NCI-H446 treated with DMSO at 0.1 percent for 48 hours (cell line): ENCODE measurements around the gene RPL37.
"Not testable (repeated sequence)": the region's sequence is repeated elsewhere in the genome, so short reads cannot be mapped to it uniquely, and the experiment has no call there.

Experiments used
- DNase-seq: peaks from one replicate; lab custom pipeline; 2025; lab: John Stamatoyannopoulos, UW

Gene RPL37

DNA sequence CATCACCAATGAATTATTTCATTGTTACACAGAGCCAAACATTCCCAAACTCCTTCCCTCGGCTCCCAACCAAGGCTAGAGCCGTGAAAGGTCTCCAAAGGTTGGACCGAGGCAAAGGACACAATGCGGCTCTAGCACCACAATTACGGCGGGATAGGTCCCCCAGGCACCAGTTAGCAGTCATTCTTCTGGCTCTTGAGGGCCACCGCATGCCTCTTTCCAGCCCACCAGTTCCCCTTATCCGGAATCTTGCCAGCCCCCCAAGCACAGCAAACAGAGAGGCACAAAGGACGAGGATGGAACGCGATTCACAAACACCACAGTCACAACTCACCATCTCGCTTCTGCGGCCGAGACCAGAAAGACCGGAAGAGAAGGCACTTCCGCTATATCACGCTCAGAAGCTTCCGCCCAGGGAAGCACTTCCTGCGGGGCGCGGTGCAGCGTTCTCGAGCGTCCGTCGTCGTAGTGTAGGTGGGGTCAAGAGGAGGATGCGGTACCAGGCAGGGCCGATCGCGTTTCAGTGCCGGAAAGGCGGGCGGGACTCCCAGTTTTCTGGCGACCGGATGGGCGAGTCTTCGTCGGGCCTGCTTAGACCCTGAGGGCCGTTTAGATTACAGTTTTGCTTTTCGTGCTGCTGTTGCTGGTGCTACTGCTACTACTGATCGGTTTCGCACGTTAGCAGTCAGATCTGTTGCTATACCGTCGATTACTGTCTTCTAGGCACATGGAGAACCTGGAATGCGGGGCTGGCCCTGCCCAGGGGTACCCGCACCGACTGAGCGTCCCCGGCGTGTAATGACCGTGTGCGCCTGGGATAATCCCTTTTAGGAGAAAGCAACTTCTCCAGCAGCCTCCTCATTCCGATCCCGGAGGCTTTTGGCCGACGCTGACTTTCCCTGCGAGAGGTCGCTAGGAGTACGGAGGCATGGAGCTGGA, at the start of gene RPL37:
RPL37 (minus strand) TSS at position 374 of the 939 bp plus-strand sequence; CDS start at position 337, 37 bp downstream.
- DNase-seq = peak; percentile 98

DNA sequence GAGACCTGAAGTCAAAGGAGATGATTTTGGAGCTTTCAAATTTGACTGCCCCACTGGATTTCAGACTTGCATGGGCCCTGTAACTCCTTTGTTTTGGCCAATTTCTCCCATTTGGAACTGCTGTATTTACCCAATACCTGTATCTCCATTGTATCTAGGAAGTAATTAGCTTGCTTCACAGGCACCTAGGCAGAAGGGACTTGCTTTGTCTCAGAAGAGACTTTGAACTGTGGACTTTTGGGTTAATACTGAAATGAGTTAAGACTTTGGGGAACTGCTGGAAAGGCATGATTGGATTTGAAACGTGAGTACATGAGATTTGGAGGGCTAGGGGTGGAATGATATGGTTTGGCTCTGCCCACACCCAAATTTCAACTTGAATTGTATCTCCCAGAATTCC, 48.0 kb upstream of the RPL37 start:
- DNase-seq = not testable (repeated sequence)

- DNase-seq = no peak
Observed at GRCh38 chr5:40882291-40882690, 47.3 kb upstream of the RPL37 start.

DNA sequence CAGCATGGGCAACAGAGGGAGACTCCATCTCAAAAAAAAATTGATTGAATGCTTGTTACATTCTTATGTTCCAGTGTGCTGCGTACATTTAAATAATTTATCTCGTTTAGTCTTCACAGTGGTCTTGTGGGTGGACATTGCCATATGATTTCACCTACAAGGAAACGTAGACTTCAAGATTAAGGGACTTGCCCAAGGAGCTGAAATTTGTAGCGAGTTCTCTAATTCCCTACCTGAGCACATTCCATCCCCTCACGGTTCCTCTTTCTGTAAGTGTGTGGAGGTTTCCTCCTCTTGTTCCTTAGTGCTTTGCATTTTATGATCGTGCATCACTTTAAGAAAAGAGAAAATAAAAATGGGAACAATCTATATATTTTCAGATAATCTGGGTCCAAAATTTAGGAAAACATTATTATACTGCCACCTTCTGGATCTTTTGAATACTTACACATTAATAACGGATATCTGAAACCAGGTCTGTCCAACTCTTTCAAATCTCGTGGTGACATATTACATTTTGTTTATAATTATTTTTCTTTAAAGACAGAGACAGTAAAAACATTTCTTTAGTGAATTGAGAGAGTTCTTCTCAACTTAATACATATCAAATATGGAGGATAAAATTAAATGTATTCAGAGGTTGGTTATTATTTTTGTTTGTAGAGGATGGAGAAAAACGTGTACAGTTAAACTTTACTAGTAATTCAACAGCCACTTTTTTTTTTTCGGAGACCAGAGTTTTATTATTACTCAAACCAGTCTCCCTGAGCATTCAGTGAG, 44.3 kb upstream of the RPL37 start:
- DNase-seq = peak; percentile 47

DNA sequence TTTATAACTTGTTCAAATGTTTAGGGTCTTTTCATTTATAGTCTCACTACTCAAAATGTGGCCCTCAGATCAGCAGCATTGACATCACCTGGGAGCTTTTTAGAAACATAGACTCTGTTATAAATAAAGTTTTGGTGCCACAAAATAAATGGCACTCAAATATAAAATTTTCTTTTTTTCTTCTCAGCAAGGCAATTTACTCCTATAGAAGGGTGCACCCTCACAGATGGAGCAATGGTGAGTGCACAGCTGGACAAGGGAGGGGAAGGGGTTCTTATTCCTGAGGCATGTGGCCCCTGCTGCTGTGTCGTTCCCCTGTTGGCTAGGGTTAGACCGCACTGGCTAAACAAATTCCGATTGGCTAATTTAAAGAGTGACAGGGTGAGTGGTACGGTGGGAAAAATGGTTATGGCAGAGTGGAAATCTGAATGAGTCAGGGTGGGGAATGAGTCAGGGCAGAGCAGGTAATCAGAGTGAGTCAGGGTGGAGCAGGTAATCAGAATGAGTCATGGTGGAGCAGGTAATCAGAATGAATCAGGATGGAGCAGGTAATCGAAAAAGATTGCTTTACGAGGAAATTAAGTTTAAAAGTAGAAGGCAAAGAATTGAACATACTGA, 42.5 kb upstream of the RPL37 start:
- no peak for DNase-seq

GRCh38 chr5:40875958-40876357, 40.9 kb upstream of the RPL37 start:
- DNase-seq = no peak

GRCh38 chr5:40873286-40873880, 38.4 kb upstream of the RPL37 start:
- no peak for DNase-seq

GRCh38 chr5:40872253-40872652, 37.2 kb upstream of the RPL37 start:
- not testable (repeated sequence) for DNase-seq

DNA sequence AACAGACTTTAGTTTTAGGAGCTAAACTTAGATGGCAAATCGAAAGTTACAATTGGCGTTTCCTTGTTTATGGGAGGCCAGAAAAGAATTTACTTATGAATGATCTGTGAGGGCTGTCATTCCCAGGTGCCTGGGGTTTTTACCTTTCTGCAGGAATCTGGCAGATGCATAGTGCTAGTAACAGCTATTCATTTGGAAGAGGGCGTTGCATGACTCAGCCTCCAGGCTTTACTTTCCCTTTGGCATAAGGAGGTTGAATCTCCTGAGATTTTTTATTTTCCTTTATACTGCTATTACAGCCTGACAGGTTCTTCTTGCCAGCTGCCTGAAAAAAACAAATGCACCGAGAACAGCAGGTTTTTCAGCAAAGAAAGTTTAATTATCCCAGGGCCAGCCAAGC, 36.2 kb upstream of the RPL37 start:
- no peak for DNase-seq

DNA sequence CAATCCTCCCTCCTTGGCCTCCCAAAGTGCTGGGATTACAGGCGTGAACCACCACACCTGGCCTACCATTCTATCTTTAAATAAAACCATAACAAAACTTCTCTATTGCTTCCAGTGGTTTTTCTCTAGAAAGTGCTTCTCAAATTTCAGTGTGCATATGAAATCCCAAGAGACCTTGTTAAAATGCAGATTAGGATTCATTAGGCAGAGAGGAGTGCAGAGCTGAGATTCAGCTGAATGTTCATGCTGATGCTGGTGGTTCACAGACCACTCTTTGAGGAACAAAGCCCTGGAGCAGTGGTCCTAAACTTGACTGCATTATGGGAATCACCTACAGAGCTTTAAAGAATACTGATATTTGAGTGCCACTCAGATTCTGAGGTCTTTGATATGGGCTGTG, 34.4 kb upstream of the RPL37 start:
- no peak for DNase-seq

DNA sequence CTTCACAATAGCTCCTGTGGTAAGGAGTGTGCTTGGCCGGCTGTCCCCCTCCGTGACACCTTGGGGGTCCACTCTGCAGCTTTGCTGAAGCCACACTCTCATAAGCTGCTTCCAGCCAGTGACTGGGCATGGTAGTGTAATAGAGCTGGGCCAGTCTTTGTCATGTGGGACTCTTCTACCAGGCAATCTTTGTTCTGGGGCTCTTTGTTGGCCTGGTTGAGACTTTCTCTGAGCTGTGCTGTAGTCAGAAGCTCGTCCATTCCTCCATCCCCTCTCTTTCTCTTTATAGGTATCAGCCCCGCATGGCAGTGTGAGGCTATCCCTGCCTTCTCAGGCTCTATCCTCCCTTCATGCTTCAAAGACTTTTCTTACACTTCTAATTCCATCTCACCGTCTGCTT, 31.8 kb upstream of the RPL37 start:
- no peak for DNase-seq

GRCh38 chr5:40865004-40865403, 30.0 kb upstream of the RPL37 start:
- DNase-seq = not testable (repeated sequence)

DNA sequence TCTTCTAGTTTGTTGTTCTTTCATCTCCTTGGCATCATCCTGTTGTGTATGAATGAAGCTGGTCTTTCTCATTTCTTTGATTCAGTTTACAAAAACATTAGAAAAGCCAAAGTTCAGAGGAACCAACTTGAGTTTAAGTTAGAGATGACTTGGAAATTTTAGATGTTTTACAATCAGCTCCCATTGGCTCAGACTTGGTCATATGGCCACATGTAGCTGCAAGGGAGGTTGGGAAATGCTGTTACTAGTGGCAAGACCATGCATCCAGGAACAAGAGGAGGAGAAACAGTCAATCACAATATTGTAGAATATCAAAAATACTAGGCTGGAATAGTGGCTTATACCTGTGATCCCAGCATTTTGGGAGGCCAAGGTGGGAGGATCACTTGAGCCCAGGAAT, 25.7 kb upstream of the RPL37 start:
- DNase-seq = no peak

DNA sequence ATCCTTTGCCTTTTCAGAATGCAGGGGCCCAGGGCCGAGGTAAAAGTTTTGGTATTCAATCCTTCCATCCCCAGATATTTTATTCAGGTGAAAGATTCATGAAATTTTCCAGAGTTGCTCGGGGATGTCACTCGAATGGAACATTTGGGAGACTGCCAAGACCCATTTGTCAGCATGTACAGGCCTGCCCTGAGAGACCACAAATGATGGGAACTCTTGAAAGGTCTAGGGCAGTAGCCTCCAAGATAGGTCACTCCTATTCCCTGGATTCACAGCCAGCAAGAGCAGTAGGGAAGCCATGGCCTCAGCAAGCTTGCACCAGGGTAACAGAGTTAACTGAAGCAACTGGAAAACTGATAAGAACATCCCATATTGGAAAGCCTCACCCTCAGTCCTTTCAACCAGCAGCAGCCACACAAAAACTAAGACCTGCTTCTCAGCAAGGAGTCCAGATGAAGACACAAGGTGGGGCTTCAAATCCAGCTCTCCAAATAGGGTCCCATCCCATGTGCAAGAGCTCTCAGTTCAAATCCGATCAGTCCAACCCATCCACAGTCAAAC, 18.7 kb upstream of the RPL37 start:
- DNase-seq = no peak

DNA sequence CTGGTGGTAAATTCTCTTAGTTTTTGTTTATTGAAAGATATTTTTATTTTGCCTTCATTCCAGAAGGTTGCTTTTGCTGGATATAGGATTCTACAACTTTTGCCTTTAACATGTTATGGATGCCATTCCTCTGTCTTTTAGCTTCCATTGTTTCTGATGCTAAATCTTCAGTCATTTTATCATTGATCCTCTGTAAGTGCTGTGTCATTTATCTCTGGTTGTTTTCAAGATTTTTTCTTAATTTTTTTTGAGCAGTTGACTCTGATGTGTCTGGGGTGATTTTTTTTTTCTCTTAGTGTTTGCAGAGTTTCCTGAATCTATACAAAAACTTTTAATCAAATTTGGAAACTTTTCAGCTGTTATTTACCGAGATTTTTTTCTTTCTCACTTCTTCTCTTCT, 12.5 kb upstream of the RPL37 start:
- DNase-seq = no peak

GRCh38 chr5:40846371-40846770, 11.3 kb upstream of the RPL37 start:
- DNase-seq = no peak

DNA sequence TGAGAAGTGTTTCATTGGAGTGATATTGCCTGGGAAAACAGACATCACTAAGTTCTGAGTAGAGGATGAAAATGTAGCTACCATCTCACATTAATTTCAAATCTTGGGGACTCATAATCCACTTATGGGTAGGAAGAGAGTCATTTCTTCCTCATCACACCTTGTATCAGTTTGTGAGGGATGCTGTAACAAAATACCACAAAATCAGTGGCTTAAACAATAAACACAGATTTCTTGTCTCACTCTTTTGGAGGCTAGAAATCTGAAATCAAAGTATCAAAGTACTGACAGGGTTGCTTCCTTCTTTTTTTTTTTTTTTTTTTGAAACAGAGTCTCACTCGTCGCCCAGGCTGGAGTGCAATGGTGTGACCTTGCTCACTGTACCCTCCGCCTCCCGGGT, 9.5 kb upstream of the RPL37 start:
- no peak for DNase-seq

DNA sequence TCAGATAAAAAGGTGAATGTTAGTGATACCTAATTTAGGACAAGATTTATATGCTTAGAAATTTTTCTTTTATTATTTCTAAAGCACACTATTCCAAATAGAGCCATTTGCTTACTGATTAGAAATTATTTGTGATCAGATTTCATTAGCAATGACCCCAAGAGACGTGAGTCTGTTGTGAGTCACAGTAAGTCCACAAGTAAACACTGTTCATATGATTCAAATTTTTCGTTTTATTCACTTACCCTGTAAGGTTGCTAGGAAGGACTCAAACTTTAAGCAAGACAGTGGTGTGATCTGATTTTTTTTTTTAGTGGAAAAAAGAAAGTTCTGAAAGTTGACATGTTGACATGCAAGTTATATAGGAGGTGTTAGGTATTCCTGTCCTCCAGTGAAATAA, 7.3 kb upstream of the RPL37 start:
- no peak for DNase-seq

- no peak for DNase-seq
Observed at GRCh38 chr5:40841068-40841805, 6.2 kb upstream of the RPL37 start, which contains the start of gene CARD6. CARD6 (plus strand) TSS chr5:40841367; CDS start chr5:40841383, 16 bp downstream.

GRCh38 chr5:40838086-40838485, 3.1 kb upstream of the RPL37 start:
- DNase-seq = no peak

- no peak for DNase-seq
Observed at GRCh38 chr5:40834391-40834848, 602 bp downstream of the RPL37 start.
